NK-92 treated with Interleukin-12 subunit alpha and Interleukin-12 subunit beta, amount 100 ng/mL, for 24 hours (cell line): ENCODE data around the gene SRSF4.
"Not testable (repeated sequence)": the region's sequence is repeated elsewhere in the genome, so short reads cannot be mapped to it uniquely, and the experiment has no call there.

Source experiments
- DNase-seq: peaks from one replicate; lab custom pipeline; 2025; lab: John Stamatoyannopoulos, UW

SRSF4 gene

GRCh38 chr1:29181413-29182225 is at the start of gene SRSF4:
Gene SRSF4, minus strand, starts transcription at chr1:29181900. Its CDS starts 148 bp downstream, at chr1:29181752.
- peak; percentile 98 for DNase-seq

GRCh38 chr1:29230553-29231378 is 49.1 kb upstream of the SRSF4 start, which contains the start of gene MECR:
Gene MECR, minus strand, starts transcription at chr1:29230934. Its CDS starts 28 bp downstream, at chr1:29230906.
- DNase-seq, result peak; percentile 85

- DNase-seq, result no peak
Measured at GRCh38 chr1:29230204-29230552, 48.5 kb upstream of the SRSF4 start.

- DNase-seq, result no peak
Measured at GRCh38 chr1:29227511-29227910, 45.8 kb upstream of the SRSF4 start.

GRCh38 chr1:29225361-29225760 is 43.7 kb upstream of the SRSF4 start:
- no peak for DNase-seq

- DNase-seq, result no peak
Measured at GRCh38 chr1:29224356-29224837, 42.7 kb upstream of the SRSF4 start.

- DNase-seq, result no peak
Measured at GRCh38 chr1:29223521-29223920, 41.8 kb upstream of the SRSF4 start.

- DNase-seq, result no peak
Measured at GRCh38 chr1:29222686-29223085, 41.0 kb upstream of the SRSF4 start.

GRCh38 chr1:29222260-29222659 is 40.6 kb upstream of the SRSF4 start:
- DNase-seq, result not testable (repeated sequence)

- DNase-seq, result no peak
Measured at GRCh38 chr1:29221296-29221695, 39.6 kb upstream of the SRSF4 start.

- no peak for DNase-seq
Measured at GRCh38 chr1:29218223-29218622, 36.5 kb upstream of the SRSF4 start.

GRCh38 chr1:29217633-29218032 is 35.9 kb upstream of the SRSF4 start:
- no peak for DNase-seq

GRCh38 chr1:29213055-29213454 is 31.4 kb upstream of the SRSF4 start:
- DNase-seq, result no peak

- DNase-seq, result no peak
Measured at GRCh38 chr1:29211086-29212030, 29.7 kb upstream of the SRSF4 start.

GRCh38 chr1:29210278-29211085 is 28.8 kb upstream of the SRSF4 start:
- DNase-seq, result no peak

- DNase-seq, result no peak
Measured at GRCh38 chr1:29209173-29209572, 27.5 kb upstream of the SRSF4 start.

- DNase-seq, result no peak
Measured at GRCh38 chr1:29208442-29208841, 26.7 kb upstream of the SRSF4 start.

GRCh38 chr1:29202584-29203340 is 21.1 kb upstream of the SRSF4 start:
- DNase-seq, result peak; percentile 81

- no peak for DNase-seq
Measured at GRCh38 chr1:29202053-29202452, 20.4 kb upstream of the SRSF4 start.

- DNase-seq, result no peak
Measured at GRCh38 chr1:29201595-29202051, 19.9 kb upstream of the SRSF4 start.
